Loucy (cell line): ENCODE results near the gene ZIC2.

Experiments used
- CTCF ChIP-seq: fragments of 200-600 bp; sonication (generic); conservative IDR thresholded peaks from 2 replicates; pipeline ENCODE4 v1.5.1; 2014; ENCODE audit warnings: mild to moderate bottlenecking, antibody characterized with exemption, low read length
- EZH2phosphoT487 ChIP-seq: fragments of 200-600 bp; IDR thresholded peaks from 2 replicates; pipeline ENCODE4 v1.6.1; 2018; ENCODE audit warnings: antibody characterized with exemption, mild to moderate bottlenecking, moderate library complexity, borderline replicate concordance

DNA sequence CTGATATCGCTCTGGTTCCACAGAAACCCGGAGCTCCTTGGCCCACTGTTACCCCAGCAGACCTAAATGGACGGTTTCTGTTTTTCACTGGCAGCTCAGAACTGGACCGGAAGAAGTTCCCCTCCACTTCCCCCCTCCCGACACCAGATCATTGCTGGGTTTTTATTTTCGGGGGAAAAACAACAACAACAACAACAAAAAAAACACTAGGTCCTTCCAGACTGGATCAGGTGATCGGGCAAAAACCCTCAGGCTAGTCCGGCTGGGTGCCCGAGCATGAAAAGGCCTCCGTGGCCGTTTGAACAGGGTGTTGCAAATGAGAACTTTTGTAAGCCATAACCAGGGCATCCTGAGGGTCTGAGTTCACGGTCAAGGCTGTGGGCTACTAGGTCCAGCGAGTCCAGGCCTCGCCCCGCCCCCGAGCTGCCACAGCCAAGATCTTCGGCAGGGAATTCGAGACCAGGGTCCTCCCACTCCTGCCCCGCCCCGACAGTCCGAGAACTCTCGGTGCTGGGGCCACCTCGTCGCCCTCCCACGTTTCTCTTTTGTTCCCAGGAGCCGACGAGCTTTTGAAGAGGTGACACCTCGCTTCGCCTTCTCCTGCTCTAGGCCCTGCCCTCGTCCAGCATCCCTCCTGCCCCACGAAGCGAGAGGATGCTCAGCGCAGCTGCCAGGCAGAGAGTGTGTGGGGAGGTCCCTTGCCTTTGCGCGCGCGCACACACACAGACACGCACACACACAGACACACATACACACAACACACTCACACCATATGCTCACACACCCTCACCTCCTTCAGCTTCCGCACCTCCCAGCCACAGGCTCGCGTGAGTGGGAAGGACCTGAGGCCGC is 8.8 kb downstream of the ZIC2 start:
- TF ChIP-seq CTCF: no peak
- no peak for TF ChIP-seq EZH2phosphoT487
